OCI-LY1 (cell line): ENCODE data around the gene HYAL1.

ENCODE experiments used
- CTCF ChIP-seq: fragments of 200-600 bp; sonication (generic), shearing (Covaris generic); IDR thresholded peaks from 2 replicates; pipeline ENCODE4 v1.5.1; 2017; ENCODE audit warnings: mild to moderate bottlenecking, antibody characterized with exemption, low read length, moderate library complexity, mixed read lengths
- EZH2 ChIP-seq: fragments of 200-600 bp; sonication (generic), shearing (Covaris generic); IDR thresholded peaks from 2 replicates; pipeline ENCODE4 v1.8.0; 2017; ENCODE audit warnings: borderline replicate concordance, mixed run types, mild to moderate bottlenecking, antibody characterized with exemption, low read length, moderate library complexity, mixed read lengths

GRCh38 chr3:50261505-50261904 lies 41.9 kb downstream of the HYAL1 start:
- no peak for TF ChIP-seq CTCF
- TF ChIP-seq EZH2: no peak
